Measurements from ENCODE around the gene PRDM11. TPM values are rescaled to one million over a fixed set of nuclear protein-coding genes. Genes with fewer than 3 reads are reported as not detected.
A peak's percentile ranks its signal among the peaks of the same experiment; 100 is the strongest.

Gene PRDM11
- total RNA-seq, 1 donor from 2014 or later: 15.2 TPM

DNA sequence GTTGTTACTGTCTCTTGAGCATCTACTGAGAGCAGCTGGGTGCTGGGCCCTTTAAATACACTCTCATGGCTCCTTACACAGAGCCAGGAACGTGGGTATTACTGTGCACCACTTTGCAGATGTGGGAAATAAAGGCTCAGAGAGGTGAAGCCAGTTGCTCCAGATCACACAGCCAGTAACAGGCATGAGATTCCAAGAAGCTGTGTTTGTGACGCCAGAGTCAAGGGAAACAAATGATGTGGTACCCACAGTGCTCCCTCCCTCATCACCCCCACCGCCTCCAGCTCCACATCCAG, 1.4 kb upstream of the PRDM11 start:
- TF ChIP-seq, protein P1, sequence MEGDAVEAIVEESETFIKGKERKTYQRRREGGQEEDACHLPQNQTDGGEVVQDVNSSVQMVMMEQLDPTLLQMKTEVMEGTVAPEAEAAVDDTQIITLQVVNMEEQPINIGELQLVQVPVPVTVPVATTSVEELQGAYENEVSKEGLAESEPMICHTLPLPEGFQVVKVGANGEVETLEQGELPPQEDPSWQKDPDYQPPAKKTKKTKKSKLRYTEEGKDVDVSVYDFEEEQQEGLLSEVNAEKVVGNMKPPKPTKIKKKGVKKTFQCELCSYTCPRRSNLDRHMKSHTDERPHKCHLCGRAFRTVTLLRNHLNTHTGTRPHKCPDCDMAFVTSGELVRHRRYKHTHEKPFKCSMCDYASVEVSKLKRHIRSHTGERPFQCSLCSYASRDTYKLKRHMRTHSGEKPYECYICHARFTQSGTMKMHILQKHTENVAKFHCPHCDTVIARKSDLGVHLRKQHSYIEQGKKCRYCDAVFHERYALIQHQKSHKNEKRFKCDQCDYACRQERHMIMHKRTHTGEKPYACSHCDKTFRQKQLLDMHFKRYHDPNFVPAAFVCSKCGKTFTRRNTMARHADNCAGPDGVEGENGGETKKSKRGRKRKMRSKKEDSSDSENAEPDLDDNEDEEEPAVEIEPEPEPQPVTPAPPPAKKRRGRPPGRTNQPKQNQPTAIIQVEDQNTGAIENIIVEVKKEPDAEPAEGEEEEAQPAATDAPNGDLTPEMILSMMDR (IDR thresholded peaks at IDR 0.05): no peak
- TF ChIP-seq POLR2AphosphoS5 (IDR thresholded peaks at IDR 0.05; ENCODE audit: insufficient read depth in 1 of 2, low read depth in 1 of 2) (no peak), POLR2A (IDR thresholded peaks at IDR 0.05) (no peak)
- no peak overlapping the region for H3K4me3 ChIP-seq
- no peaks in the 10 kb centered on the region for H3K27me3 ChIP-seq
- H3K27ac ChIP-seq: no peak overlapping the region
- no peaks in the 10 kb centered on the region for H3K9me3 ChIP-seq
- intact Hi-C loops (cut with DNase I): loop anchor here (5.0 kb wide), 1 partner anchor 62 kb away; no protein-coding TSS in a partner anchor
- H3K36me3 ChIP-seq: no peaks in the 10 kb centered on the region
- DNase-seq (ENCODE audit: extremely low spot score in 2 of 2): no peak
- H3K4me1 ChIP-seq: peaks cover 28% of the 10 kb centered on the region

DNA sequence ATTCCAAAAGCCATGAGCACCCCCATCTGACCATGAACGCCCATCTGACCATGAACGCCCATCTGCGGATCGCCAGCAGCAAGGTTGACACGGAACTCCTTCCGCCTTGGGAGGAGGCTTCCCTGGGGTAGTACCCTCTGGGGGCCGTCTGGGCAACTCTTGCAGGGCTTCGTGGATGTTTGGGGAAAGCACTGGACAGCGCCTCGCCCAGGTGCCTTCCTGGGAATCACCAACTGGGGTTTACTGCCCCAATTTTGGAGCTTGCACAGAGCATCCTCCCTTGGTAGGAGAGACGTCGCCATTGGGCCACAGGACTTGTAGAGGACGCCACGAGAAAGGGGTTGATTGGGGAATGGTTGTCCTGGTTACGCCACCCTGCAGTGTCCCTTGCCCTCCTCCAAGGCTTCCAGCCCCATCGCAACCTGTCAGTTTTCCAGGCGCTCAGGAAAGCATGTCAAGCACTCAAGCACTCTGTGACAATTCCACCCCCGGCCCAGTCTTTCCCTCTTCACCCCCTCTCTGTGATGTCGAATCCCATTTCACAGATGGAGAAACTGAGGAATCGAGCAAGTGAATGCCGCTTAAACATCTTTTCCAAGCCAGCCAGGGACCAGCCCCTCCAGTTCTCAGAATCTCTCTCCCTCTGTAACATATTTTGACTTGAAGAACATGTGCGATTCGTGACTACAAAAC, 914 bp upstream of the PRDM11 start:
- H3K4me3 ChIP-seq: peak overlapping the region; percentile 64 to 68
- peak overlapping the region; percentile 93 for H3K27ac ChIP-seq
- no peaks in the 10 kb centered on the region for H3K27me3 ChIP-seq
- no peaks in the 10 kb centered on the region for H3K9me3 ChIP-seq
- DNase-seq (ENCODE audit: extremely low spot score in 2 of 2): peak; percentile 87
- intact Hi-C loops (cut with DNase I): loop anchor here (5.0 kb wide), 1 partner anchor 62 kb away; no protein-coding TSS in a partner anchor
- peaks cover 31% of the 10 kb centered on the region for H3K4me1 ChIP-seq
- no peaks in the 10 kb centered on the region for H3K36me3 ChIP-seq
- TF ChIP-seq POLR2A (IDR thresholded peaks at IDR 0.05): no peak
- TF ChIP-seq, protein P1 (IDR thresholded peaks at IDR 0.05): no peak
- no peak for TF ChIP-seq POLR2AphosphoS5 (IDR thresholded peaks at IDR 0.05; ENCODE audit: insufficient read depth in 1 of 2, low read depth in 1 of 2)

- Histone ChIP-seq H3K36me3 (no peaks in the 10 kb centered on the region), H3K27me3 (no peaks in the 10 kb centered on the region), H3K4me1 (peaks cover 45% of the 10 kb centered on the region), H3K4me3 (peak overlapping the region; percentile 64 to 68), H3K27ac (peak overlapping the region; percentile 79), H3K9me3 (no peaks in the 10 kb centered on the region)
- TF ChIP-seq, protein P1 (IDR thresholded peaks at IDR 0.05): no peak
- TF ChIP-seq POLR2AphosphoS5 (IDR thresholded peaks at IDR 0.05; ENCODE audit: insufficient read depth in 1 of 2, low read depth in 1 of 2) (peak in 1 of 2 donors; percentile 72), POLR2A (IDR thresholded peaks at IDR 0.05) (peak in 1 of 2 donors; percentile 62)
- intact Hi-C loops (cut with DNase I): loop anchor here (5.0 kb wide), 1 partner anchor 60 kb away; no protein-coding TSS in a partner anchor
- DNase-seq (ENCODE audit: extremely low spot score in 2 of 2): peak; percentile 95 to 96
These were observed 734 bp downstream of the PRDM11 start for GRCh38 chr11:45147017-45147728.

GRCh38 chr11:45147891-45148675, 1.6 kb downstream of the PRDM11 start:
- Histone ChIP-seq H3K27ac (peak overlapping the region; percentile 79), H3K4me1 (peaks cover 54% of the 10 kb centered on the region)

More at GRCh38 chr11:45147891-45148675, 1.6 kb downstream of the PRDM11 start:
- no peak for TF ChIP-seq POLR2A (IDR thresholded peaks at IDR 0.05)
- TF ChIP-seq POLR2AphosphoS5 (IDR thresholded peaks at IDR 0.05; ENCODE audit: insufficient read depth in 1 of 2, low read depth in 1 of 2): no peak
- TF ChIP-seq, protein P1 (IDR thresholded peaks at IDR 0.05): no peak
- intact Hi-C loops (cut with DNase I): loop anchor here (5.0 kb wide), 1 partner anchor 59 kb away; no protein-coding TSS in a partner anchor
- H3K4me3 ChIP-seq: peak overlapping the region; percentile 64 to 68
- no peaks in the 10 kb centered on the region for H3K27me3 ChIP-seq
- H3K9me3 ChIP-seq: no peaks in the 10 kb centered on the region
- H3K36me3 ChIP-seq: no peaks in the 10 kb centered on the region
- DNase-seq (ENCODE audit: extremely low spot score in 2 of 2): peak in 1 of 2 donors; percentile 85

Data from vagina (tissue), 2 donors.